ENCODE measurements around the gene TFPT.
A peak's percentile ranks its signal among the peaks of the same experiment; 100 is the strongest.

TFPT gene

GRCh38 chr19:54115109-54116063 lies at the start of gene TFPT, which contains the start of gene PRPF31:
TSS of gene TFPT (minus strand) at chr19:54115657. CDS start at chr19:54115269, 388 bp downstream.
TSS of gene PRPF31 (plus strand) at chr19:54115754. CDS start at chr19:54118279, 2,525 bp downstream.
- H3K36me3 ChIP-seq (ENCODE audit: insufficient read depth, low read depth, low read length) = peaks cover 51% of the 10 kb centered on the region
- peak within 1 kb of the TSS; percentile 81 for H3K27ac ChIP-seq (ENCODE audit: low read length)

DNA sequence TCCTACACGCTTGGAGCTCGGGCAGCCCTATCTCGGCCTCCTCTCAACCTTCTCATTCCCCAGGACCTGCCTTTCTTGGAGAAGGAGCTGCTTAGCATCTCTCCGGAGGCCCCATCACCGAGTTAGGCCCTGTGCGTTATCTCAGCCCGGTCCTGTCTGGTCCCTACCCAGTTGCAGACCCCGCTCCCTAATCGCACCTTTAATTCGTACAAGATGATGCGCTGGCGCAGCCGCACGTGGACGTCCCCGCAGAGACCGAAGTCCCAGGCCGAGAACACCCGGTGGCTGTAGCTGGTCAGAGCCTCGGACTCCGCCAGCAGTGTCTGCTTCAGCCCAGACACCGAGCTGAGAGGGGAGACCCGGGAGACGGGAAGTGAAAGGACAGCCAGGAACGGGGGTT lies 49.8 kb upstream of the TFPT start:
- H3K27me3 ChIP-seq (ENCODE audit: insufficient read depth, low read length) = peaks cover 6% of the 10 kb centered on the region; the same call in 1 of the 2 replicates
- no peaks in the 10 kb centered on the region for H3K9me3 ChIP-seq (ENCODE audit: insufficient read depth, low read depth, low read length)
- no peaks in the 10 kb centered on the region for H3K36me3 ChIP-seq (ENCODE audit: insufficient read depth, low read depth, low read length)
- no peak overlapping the region for H3K27ac ChIP-seq (ENCODE audit: low read length)
- H3K4me3 ChIP-seq (ENCODE audit: low read length) = no peak overlapping the region
- H3K4me1 ChIP-seq (ENCODE audit: insufficient read depth, low read length) = no peaks in the 10 kb centered on the region; the same call in 1 of the 2 replicates
- no peak overlapping the region for H3K9ac ChIP-seq (ENCODE audit: low read depth, low read length)

More at GRCh38 chr19:54115109-54116063, at the start of gene TFPT, which contains the start of gene PRPF31:
- Histone ChIP-seq H3K27me3 (ENCODE audit: insufficient read depth, low read length) (no peaks in the 10 kb centered on the region), H3K9ac (ENCODE audit: low read depth, low read length) (peak within 1 kb of the TSS; percentile 90), H3K4me3 (ENCODE audit: low read length) (peak within 1 kb of the TSS; percentile 86), H3K4me1 (ENCODE audit: insufficient read depth, low read length) (no peaks in the 10 kb centered on the region), H3K9me3 (ENCODE audit: insufficient read depth, low read depth, low read length) (no peaks in the 10 kb centered on the region)

GRCh38 chr19:54164369-54165068 lies 49.1 kb upstream of the TFPT start:
- H3K9ac ChIP-seq (ENCODE audit: low read depth, low read length) = no peak overlapping the region
- H3K27me3 ChIP-seq (ENCODE audit: insufficient read depth, low read length) = peaks cover 6% of the 10 kb centered on the region; the same call in 1 of the 2 replicates
- peak overlapping the region; percentile 59; the same call in 1 of the 2 replicates for H3K4me3 ChIP-seq (ENCODE audit: low read length)
- H3K4me1 ChIP-seq (ENCODE audit: insufficient read depth, low read length) = no peaks in the 10 kb centered on the region; the same call in 1 of the 2 replicates
- no peaks in the 10 kb centered on the region for H3K9me3 ChIP-seq (ENCODE audit: insufficient read depth, low read depth, low read length)
- no peaks in the 10 kb centered on the region for H3K36me3 ChIP-seq (ENCODE audit: insufficient read depth, low read depth, low read length)
- H3K27ac ChIP-seq (ENCODE audit: low read length) = no peak overlapping the region

DNA sequence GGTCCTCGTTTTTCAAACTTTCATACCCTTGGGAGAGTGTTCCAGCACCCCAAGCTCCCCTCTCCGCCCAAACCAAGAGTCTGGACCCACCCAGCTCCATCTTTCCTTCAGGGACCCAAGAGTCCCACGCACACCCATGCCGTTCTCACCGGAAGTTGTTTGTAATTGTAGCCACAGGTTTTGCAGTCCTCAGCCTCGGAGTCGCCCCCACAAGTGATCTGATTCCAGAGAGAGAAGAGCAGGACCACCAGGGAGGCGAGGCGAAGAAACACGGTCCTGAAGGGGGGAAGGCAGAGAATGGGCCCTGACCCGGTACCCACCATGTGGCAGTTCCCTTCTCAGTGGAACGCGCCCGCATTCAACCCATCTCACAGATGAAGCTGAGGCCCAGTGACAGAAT lies 47.4 kb upstream of the TFPT start:
- Histone ChIP-seq H3K36me3 (ENCODE audit: insufficient read depth, low read depth, low read length) (peaks cover 3% of the 10 kb centered on the region; the same call in 1 of the 2 replicates), H3K27ac (ENCODE audit: low read length) (no peak overlapping the region), H3K4me3 (ENCODE audit: low read length) (peak overlapping the region; percentile 61; the same call in 1 of the 2 replicates), H3K9me3 (ENCODE audit: insufficient read depth, low read depth, low read length) (no peaks in the 10 kb centered on the region), H3K9ac (ENCODE audit: low read depth, low read length) (no peak overlapping the region), H3K4me1 (ENCODE audit: insufficient read depth, low read length) (no peaks in the 10 kb centered on the region), H3K27me3 (ENCODE audit: insufficient read depth, low read length) (peaks cover 6% of the 10 kb centered on the region; the same call in 1 of the 2 replicates)

DNA sequence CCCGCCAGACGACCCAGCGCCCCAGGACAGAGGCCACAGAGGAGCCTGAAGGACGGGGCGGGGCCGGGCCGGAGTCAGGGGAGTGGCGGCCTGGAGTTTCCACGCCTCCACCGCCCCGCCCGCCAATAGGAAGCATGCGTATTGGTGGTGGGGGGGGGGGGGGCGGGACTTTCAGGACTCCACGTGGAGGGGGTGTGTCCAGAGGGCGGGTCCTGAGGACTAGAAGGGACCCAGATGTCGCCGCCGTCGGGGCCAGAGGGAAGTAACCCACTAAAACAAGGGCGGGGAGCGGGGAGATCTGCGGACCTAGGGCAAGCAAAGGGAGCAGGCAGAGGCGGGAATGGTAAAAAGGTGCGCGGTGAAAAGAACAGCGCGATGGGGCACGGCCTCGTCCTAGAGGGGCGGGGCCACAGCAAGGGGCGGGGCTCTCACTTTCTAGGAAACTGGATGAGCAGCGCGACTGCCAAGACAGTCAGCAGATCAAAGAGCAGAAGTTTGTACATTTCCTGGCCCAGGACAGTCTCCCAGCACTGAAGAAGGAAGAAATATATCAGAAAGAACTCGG lies 46.9 kb upstream of the TFPT start:
- Histone ChIP-seq H3K9ac (ENCODE audit: low read depth, low read length) (no peak overlapping the region), H3K4me3 (ENCODE audit: low read length) (peak overlapping the region; percentile 61; the same call in 1 of the 2 replicates), H3K27ac (ENCODE audit: low read length) (no peak overlapping the region), H3K4me1 (ENCODE audit: insufficient read depth, low read length) (no peaks in the 10 kb centered on the region), H3K27me3 (ENCODE audit: insufficient read depth, low read length) (peaks cover 6% of the 10 kb centered on the region; the same call in 1 of the 2 replicates), H3K9me3 (ENCODE audit: insufficient read depth, low read depth, low read length) (no peaks in the 10 kb centered on the region), H3K36me3 (ENCODE audit: insufficient read depth, low read depth, low read length) (peaks cover 9% of the 10 kb centered on the region; the same call in 1 of the 2 replicates)

DNA sequence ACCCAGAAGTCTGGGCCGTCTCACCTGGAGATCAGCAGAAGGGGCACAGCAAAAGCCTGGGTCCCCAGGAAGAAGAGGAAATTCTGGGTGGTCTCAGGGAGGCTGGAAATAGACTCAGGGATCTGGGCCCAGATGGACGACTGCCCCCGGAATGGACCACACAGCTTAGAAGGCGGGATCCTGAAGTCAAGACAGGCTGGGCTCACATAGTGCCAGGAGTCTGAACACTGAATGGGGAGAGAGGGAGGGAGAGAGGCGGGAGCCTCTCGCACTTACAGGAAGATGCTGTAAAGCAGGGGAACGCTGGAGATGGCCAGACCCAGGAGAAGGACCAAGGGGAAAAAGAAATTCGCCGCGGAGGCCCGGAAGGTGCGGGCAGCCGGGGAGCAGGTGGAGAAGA lies 45.4 kb upstream of the TFPT start:
- Histone ChIP-seq H3K27me3 (ENCODE audit: insufficient read depth, low read length) (peaks cover 6% of the 10 kb centered on the region; the same call in 1 of the 2 replicates), H3K36me3 (ENCODE audit: insufficient read depth, low read depth, low read length) (peaks cover 24% of the 10 kb centered on the region), H3K9ac (ENCODE audit: low read depth, low read length) (peak overlapping the region; percentile 79; the same call in 1 of the 2 replicates), H3K27ac (ENCODE audit: low read length) (no peak overlapping the region), H3K4me1 (ENCODE audit: insufficient read depth, low read length) (no peaks in the 10 kb centered on the region), H3K4me3 (ENCODE audit: low read length) (peak overlapping the region; percentile 81), H3K9me3 (ENCODE audit: insufficient read depth, low read depth, low read length) (no peaks in the 10 kb centered on the region)

GRCh38 chr19:54160182-54160811 lies 44.8 kb upstream of the TFPT start:
- H3K4me3 ChIP-seq (ENCODE audit: low read length) = peak overlapping the region; percentile 81
- peaks cover 6% of the 10 kb centered on the region; the same call in 1 of the 2 replicates for H3K27me3 ChIP-seq (ENCODE audit: insufficient read depth, low read length)
- peak overlapping the region; percentile 79; the same call in 1 of the 2 replicates for H3K9ac ChIP-seq (ENCODE audit: low read depth, low read length)
- H3K9me3 ChIP-seq (ENCODE audit: insufficient read depth, low read depth, low read length) = no peaks in the 10 kb centered on the region
- no peaks in the 10 kb centered on the region for H3K4me1 ChIP-seq (ENCODE audit: insufficient read depth, low read length)
- peaks cover 29% of the 10 kb centered on the region for H3K36me3 ChIP-seq (ENCODE audit: insufficient read depth, low read depth, low read length)
- peak overlapping the region; percentile 1 for H3K27ac ChIP-seq (ENCODE audit: low read length)

DNA sequence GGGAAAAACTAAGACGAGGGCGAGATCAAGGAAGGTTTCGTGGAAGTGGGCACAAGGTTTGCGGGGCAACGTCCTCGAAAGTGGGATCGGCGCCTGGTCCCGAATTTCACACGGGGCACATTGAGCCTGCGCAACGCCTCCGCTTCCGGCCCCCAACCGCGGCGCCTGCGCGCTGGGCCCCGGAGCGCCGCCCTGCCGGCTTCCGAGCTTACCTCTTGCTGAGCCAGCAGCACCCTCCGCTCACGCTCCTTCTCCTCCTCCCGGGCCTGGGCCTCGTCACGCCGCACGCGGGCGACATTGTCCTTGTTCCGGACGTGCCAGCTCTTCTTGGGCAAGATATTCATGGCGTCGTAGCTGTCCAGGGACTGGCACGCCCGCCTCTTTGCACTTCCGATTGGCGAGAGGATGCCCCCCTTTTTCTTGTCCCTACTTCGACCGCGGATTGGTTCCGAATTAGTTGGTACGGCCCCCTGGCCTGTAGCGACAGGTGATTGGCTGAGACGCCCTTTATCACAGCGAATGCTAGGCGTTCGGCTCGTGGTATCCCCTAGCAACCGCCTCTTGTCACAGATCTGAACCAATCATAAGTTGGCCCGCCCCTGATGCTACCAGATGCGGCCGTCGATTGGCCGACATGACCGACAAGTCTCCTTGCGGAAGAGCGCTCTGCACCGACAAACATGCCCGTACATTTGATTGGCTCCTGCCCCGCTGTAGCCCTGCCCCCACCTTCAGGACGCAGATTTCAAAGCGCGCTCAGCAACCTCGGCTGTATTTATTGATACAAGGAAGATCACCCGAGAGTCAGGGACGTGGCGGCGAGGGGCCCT lies 44.1 kb upstream of the TFPT start, which contains the start of gene LENG1:
TSS of gene LENG1 (minus strand) at position 370 of the 830 bp plus-strand sequence. CDS start at position 344, 26 bp downstream.
- Histone ChIP-seq H3K27me3 (ENCODE audit: insufficient read depth, low read length) (peaks cover 6% of the 10 kb centered on the region; the same call in 1 of the 2 replicates), H3K9me3 (ENCODE audit: insufficient read depth, low read depth, low read length) (no peaks in the 10 kb centered on the region), H3K4me1 (ENCODE audit: insufficient read depth, low read length) (no peaks in the 10 kb centered on the region), H3K27ac (ENCODE audit: low read length) (peak within 1 kb of the TSS; percentile 80), H3K36me3 (ENCODE audit: insufficient read depth, low read depth, low read length) (peaks cover 36% of the 10 kb centered on the region), H3K9ac (ENCODE audit: low read depth, low read length) (peak within 1 kb of the TSS; percentile 79; the same call in 1 of the 2 replicates), H3K4me3 (ENCODE audit: low read length) (peak within 1 kb of the TSS; percentile 84)

- peaks cover 43% of the 10 kb centered on the region for H3K36me3 ChIP-seq (ENCODE audit: insufficient read depth, low read depth, low read length)
- peak overlapping the region; percentile 80 for H3K27ac ChIP-seq (ENCODE audit: low read length)
- H3K27me3 ChIP-seq (ENCODE audit: insufficient read depth, low read length) = peaks cover 6% of the 10 kb centered on the region; the same call in 1 of the 2 replicates
- no peaks in the 10 kb centered on the region for H3K4me1 ChIP-seq (ENCODE audit: insufficient read depth, low read length)
- peak overlapping the region; percentile 73; the same call in 1 of the 2 replicates for H3K9ac ChIP-seq (ENCODE audit: low read depth, low read length)
- H3K4me3 ChIP-seq (ENCODE audit: low read length) = peak overlapping the region; percentile 84
- no peaks in the 10 kb centered on the region for H3K9me3 ChIP-seq (ENCODE audit: insufficient read depth, low read depth, low read length)
These were observed 43.4 kb upstream of the TFPT start for GRCh38 chr19:54158812-54159351.

GRCh38 chr19:54156953-54157352 lies 41.5 kb upstream of the TFPT start:
- Histone ChIP-seq H3K9me3 (ENCODE audit: insufficient read depth, low read depth, low read length) (no peaks in the 10 kb centered on the region), H3K36me3 (ENCODE audit: insufficient read depth, low read depth, low read length) (peaks cover 62% of the 10 kb centered on the region), H3K27ac (ENCODE audit: low read length) (no peak overlapping the region), H3K4me1 (ENCODE audit: insufficient read depth, low read length) (no peaks in the 10 kb centered on the region), H3K4me3 (ENCODE audit: low read length) (no peak overlapping the region), H3K27me3 (ENCODE audit: insufficient read depth, low read length) (no peaks in the 10 kb centered on the region), H3K9ac (ENCODE audit: low read depth, low read length) (no peak overlapping the region)

Measured in iPS-20b (cell line).